ENCODE measurements around the gene MMP11.
A peak's percentile ranks its signal among the peaks of the same experiment; 100 is the strongest.

MMP11 gene

DNA sequence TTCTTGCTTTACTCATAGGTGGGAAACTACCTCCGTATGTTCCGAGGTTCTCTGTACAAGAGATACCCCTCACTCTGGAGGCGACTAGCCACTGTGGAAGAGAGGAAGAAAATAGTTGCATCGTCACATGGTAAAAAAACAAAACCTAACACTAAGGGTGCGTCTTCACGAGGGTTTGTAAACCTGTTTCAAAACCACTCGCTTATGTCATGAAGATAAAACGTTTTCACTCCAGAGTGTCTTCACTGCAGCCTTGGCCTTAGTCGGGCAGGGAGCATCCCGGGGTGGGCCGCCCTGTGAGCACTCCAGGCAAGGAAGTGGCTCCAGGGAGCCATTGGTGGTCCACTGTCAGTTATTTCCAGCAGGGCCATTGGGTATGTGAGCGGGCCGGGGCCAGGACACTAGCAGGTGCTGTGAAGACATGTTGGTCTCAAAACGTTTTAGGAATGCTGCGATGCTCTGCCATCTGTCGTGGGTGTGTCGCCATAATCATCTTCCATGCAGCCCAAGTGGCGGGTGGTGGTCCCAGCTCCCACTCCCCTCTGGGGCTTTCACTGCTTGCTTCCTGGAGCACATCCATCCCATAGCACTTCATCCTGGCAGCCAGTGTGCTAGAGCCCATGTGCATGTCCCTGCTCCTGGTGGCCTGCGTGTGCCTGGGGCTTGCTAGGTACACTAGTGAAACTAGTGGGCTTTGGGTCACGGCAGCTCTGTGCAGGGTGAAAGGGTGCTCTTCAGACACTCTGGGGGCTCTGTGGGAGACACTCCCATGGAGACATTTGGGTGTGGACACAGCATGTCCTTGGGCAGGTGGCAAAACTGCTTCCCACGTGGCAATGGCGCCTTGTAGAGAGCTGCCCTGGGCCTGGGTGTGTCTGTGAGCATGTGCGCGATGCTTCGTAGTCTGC is 19.3 kb downstream of the MMP11 start:
- in situ Hi-C loops (cut with MboI; ENCODE audit: low pct_unique_long_range_greater_than_20kb, low sequenced_read_pairs): no loop called here
- DNase-seq: no peak

GRCh38 chr22:23793326-23793725 is 20.7 kb downstream of the MMP11 start:
- in situ Hi-C loops (cut with MboI; ENCODE audit: low pct_unique_long_range_greater_than_20kb, low sequenced_read_pairs): no loop called here
- DNase-seq: no peak

DNA sequence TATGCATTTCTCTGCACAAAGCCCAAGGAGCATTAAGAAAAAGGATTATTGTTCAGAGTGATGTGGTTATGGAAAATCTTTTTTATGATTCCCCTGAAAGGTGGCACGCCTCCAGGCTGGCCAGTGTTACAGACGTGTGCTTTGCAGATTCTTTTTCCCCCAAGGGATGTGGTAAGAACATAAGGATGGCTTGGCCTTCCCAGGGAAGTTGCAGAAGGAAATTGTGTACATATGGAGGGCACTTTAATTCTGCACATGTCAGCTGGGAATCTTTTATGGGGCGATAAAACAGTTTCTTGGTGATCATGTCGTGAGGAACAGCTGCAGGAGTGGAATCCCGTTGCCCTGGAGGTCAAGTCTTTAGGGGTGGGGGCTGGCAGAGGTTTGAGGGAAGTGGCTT is 23.8 kb downstream of the MMP11 start:
- DNase-seq: no peak
- in situ Hi-C loops (cut with MboI; ENCODE audit: low pct_unique_long_range_greater_than_20kb, low sequenced_read_pairs): no loop called here

GRCh38 chr22:23800297-23801237 is 27.9 kb downstream of the MMP11 start:
- no peak for DNase-seq
- in situ Hi-C loops (cut with MboI; ENCODE audit: low pct_unique_long_range_greater_than_20kb, low sequenced_read_pairs): loop anchor here (25.0 kb wide), 1 partner anchor 88 kb away; no protein-coding TSS in a partner anchor

- DNase-seq: no peak
- in situ Hi-C loops (cut with MboI; ENCODE audit: low pct_unique_long_range_greater_than_20kb, low sequenced_read_pairs): loop anchor here (25.0 kb wide), 1 partner anchor 89 kb away; no protein-coding TSS in a partner anchor
Observed at GRCh38 chr22:23801238-23801821, 28.7 kb downstream of the MMP11 start.

DNA sequence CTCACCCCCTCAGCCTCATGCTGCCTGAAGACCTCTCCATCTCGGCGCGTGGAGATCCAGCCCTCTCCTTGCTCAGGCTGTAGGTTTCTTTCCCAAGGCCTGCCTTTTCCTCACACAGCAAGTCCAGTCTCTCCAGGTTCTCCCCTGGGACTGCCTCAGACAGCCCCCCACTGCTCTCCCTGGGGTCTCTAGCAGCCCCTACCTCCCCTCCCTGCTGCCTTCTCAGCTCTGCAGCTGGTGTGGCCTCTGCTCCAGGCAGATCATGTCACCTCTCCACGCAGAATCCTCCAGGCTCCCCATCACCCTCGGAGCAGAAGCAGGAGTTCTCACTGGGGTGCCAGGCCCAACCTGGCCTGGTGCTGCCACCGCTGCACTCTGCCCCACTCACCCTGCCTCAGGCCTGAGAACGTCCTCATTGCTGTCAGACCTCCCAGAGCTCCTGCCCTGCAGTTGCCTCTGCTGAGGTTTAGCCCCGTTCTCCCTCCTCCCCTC is 29.3 kb downstream of the MMP11 start:
- in situ Hi-C loops (cut with MboI; ENCODE audit: low pct_unique_long_range_greater_than_20kb, low sequenced_read_pairs): loop anchor here (25.0 kb wide), 1 partner anchor 90 kb away; no protein-coding TSS in a partner anchor
- DNase-seq: no peak

DNA sequence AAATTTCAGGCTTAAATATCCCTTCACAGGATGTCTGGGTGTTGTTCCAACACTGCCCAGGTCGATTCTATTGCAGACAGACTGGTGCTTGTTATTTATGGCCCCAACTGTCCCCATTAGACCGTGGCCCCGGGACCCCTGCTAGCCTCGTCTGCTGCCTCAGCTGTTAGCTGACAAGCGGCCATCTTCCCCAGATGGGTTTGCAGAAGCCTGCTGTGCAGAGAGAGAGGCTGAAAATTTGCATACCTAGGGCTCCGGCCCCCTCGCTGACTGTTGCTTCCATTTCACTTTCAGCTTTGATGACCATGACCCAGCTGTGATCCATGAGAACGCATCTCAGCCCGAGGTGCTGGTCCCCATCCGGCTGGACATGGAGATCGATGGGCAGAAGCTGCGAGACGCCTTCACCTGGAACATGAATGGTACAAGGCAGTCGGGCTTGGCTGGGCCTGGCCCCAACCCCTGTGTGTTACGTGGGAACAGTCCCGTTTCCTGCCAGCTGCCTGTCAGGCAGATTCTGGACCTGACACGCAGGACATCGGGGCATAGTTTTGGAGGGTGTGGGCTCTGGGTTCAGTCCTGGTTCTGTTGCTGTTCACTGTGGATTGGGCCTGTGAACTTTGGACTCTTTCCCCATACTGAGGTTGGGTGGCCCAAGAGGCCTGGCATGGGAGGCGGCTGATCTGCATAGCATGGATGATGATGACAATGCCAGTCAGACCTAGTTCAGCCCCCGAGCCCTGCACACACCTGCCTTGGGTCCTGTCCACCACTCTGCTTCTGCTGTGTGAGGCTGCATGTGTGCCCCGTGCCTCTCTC is 30.6 kb downstream of the MMP11 start:
- in situ Hi-C loops (cut with MboI; ENCODE audit: low pct_unique_long_range_greater_than_20kb, low sequenced_read_pairs): loop anchor here (25.0 kb wide), 1 partner anchor 91 kb away; no protein-coding TSS in a partner anchor
- no peak for DNase-seq

GRCh38 chr22:23804781-23805291 is 32.2 kb downstream of the MMP11 start:
- in situ Hi-C loops (cut with MboI; ENCODE audit: low pct_unique_long_range_greater_than_20kb, low sequenced_read_pairs): loop anchor here (25.0 kb wide), 1 partner anchor 93 kb away; no protein-coding TSS in a partner anchor
- DNase-seq: no peak

DNA sequence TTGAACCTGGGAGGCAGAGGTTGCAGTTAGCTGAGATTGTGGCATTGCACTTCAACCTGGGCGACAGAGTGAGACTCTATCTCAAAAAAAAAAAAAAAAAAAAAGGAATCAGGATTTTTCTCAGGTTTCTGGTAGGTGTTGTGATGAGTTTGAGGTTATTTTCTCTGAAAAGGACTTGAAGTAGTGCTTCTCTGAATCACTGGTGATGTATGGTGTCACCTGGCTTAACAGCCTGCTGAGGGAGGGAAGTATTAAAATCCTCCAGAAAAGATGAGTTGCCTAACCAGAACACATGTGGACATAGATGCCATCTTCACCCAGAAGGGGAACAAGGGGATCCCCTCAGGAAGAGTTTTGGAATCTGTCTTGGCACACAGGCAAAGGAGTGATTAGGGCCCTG is 34.2 kb downstream of the MMP11 start:
- no peak for DNase-seq
- in situ Hi-C loops (cut with MboI; ENCODE audit: low pct_unique_long_range_greater_than_20kb, low sequenced_read_pairs): loop anchor here (25.0 kb wide), 1 partner anchor 95 kb away; no protein-coding TSS in a partner anchor

DNA sequence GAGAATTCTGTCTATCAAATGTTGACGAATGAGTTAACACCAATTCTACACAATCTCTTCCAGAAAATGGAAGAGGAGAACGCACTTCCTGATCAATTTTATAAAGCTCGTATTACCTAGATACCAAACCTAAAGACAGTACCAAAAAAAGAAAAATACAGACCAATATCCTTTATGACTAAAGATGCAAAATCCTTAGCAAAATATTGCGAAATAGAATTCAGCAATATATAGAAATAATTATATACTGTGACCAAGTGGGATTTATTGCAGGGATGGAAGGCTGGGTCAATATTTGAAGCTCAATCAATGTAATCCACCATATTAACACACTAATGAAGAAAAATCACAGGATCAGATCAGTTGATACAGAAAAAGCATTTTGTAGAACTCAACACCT is 39.7 kb downstream of the MMP11 start:
- in situ Hi-C loops (cut with MboI; ENCODE audit: low pct_unique_long_range_greater_than_20kb, low sequenced_read_pairs): loop anchor here (25.0 kb wide), 1 partner anchor 100 kb away; no protein-coding TSS in a partner anchor

GRCh38 chr22:23815541-23816155 is 43.0 kb downstream of the MMP11 start:
- in situ Hi-C loops (cut with MboI; ENCODE audit: low pct_unique_long_range_greater_than_20kb, low sequenced_read_pairs): loop anchor here (25.0 kb wide), 1 partner anchor 103 kb away; no protein-coding TSS in a partner anchor
- no peak for DNase-seq

More for the DNA sequence above, 39.7 kb downstream of the MMP11 start:
- DNase-seq: no peak

DNA sequence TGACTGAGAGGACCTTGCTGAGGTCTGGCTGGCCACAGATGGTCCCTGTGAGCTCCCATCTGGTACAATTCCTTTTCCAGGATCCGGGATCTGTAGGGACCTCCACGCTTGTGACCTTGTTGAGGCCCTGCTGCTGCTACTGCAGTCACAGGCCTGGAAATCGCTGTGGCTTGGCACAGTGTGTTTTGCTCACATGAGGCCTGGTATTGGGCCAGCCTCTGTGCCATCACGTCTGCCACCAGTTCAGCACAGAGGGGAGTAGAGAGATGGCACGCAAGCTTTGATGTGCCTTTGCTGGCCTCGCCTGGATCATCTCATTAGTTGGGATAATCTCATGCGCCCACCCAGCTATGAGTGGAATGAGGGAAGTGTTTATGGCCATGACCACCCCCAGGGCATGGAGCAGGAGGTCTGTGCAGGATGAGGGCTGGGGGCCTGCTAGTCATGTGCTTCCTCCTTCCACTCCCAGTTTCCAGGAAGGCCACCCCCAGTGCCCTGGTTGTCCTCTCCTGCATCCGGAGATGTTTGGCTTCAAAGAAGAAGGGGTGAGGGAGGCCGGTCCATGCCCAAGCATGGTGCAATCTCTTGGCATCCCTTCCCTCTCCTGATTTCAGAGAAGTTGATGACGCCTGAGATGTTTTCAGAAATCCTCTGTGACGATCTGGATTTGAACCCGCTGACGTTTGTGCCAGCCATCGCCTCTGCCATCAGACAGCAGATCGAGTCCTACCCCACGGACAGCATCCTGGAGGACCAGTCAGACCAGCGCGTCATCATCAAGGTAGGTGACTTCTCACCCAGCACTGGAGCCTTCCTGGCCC is 43.7 kb downstream of the MMP11 start:
- DNase-seq: no peak
- in situ Hi-C loops (cut with MboI; ENCODE audit: low pct_unique_long_range_greater_than_20kb, low sequenced_read_pairs): loop anchor here (25.0 kb wide), 1 partner anchor 104 kb away; no protein-coding TSS in a partner anchor

DNA sequence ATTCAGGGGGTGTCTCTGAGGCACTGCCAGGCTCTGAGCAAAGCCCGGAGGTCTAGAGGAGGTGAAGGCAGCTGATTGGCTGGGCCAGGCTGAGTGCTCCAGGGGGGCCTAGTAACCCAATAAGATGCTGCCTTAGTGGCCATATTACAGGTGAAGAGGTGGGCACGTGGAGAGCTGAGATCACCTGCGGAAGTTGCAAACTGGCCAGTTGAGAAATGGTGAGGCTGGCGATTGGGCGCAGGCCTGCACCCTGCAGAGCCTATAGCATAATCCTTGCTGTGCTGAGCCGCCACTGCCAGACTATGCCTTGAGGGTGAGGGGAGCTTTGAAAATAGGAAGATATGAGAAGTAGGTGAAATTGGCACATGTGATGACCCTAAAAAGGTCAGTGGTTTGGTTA is 44.5 kb downstream of the MMP11 start:
- in situ Hi-C loops (cut with MboI; ENCODE audit: low pct_unique_long_range_greater_than_20kb, low sequenced_read_pairs): loop anchor here (25.0 kb wide), 1 partner anchor 105 kb away; no protein-coding TSS in a partner anchor
- DNase-seq: no peak

GRCh38 chr22:23818541-23818940 is 45.9 kb downstream of the MMP11 start:
- in situ Hi-C loops (cut with MboI; ENCODE audit: low pct_unique_long_range_greater_than_20kb, low sequenced_read_pairs): loop anchor here (25.0 kb wide), 1 partner anchor 106 kb away; no protein-coding TSS in a partner anchor
- DNase-seq: no peak

- in situ Hi-C loops (cut with MboI; ENCODE audit: low pct_unique_long_range_greater_than_20kb, low sequenced_read_pairs): loop anchor here (25.0 kb wide), 1 partner anchor 108 kb away; no protein-coding TSS in a partner anchor
- peak; percentile 94 for DNase-seq
Observed at GRCh38 chr22:23820748-23821211, 48.1 kb downstream of the MMP11 start.

GRCh38 chr22:23822101-23822671 is 49.5 kb downstream of the MMP11 start:
- in situ Hi-C loops (cut with MboI; ENCODE audit: low pct_unique_long_range_greater_than_20kb, low sequenced_read_pairs): loop anchor here (25.0 kb wide), 1 partner anchor 110 kb away; no protein-coding TSS in a partner anchor
- no peak for DNase-seq
